ENCODE data around the gene CFAP119. TPM values are rescaled to one million over a fixed set of nuclear protein-coding genes. Genes with fewer than 3 reads are reported as not detected.

CFAP119 gene
- total RNA-seq, 1 donor from 2014 or later, result 5.2 TPM

DNA sequence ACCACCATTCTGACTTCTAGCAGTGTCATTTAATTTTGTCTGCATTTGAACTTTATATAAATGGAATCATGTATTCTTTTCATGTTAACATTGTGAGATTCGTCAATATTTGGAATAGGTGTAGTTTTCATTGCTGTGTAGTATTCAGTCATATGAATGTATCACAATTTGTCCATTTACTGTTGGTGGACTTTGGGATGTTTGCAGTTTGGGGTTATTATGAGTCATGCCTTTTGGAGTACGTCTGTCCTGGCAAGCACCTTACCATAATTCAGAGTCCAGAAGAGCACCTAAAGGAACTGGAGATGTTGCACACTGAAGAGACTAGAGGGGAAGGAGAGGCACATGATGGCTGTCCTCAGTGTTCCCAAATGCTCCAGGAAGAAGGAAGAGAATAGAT is 16.8 kb downstream of the CFAP119 start:
- no peaks in the 10 kb centered on the region for H3K9me3 Mint-ChIP-seq (ENCODE audit: unreplicated experiment)
- TF ChIP-seq, protein P1, sequence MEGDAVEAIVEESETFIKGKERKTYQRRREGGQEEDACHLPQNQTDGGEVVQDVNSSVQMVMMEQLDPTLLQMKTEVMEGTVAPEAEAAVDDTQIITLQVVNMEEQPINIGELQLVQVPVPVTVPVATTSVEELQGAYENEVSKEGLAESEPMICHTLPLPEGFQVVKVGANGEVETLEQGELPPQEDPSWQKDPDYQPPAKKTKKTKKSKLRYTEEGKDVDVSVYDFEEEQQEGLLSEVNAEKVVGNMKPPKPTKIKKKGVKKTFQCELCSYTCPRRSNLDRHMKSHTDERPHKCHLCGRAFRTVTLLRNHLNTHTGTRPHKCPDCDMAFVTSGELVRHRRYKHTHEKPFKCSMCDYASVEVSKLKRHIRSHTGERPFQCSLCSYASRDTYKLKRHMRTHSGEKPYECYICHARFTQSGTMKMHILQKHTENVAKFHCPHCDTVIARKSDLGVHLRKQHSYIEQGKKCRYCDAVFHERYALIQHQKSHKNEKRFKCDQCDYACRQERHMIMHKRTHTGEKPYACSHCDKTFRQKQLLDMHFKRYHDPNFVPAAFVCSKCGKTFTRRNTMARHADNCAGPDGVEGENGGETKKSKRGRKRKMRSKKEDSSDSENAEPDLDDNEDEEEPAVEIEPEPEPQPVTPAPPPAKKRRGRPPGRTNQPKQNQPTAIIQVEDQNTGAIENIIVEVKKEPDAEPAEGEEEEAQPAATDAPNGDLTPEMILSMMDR (IDR thresholded peaks at IDR 0.05; ENCODE audit: unreplicated experiment), result no peak
- H3K27me3 Mint-ChIP-seq (ENCODE audit: unreplicated experiment), result peaks cover 10% of the 10 kb centered on the region
- H3K4me1 Mint-ChIP-seq (ENCODE audit: unreplicated experiment), result peaks cover 12% of the 10 kb centered on the region
- no peak overlapping the region for H3K27ac Mint-ChIP-seq (ENCODE audit: unreplicated experiment)
- H3K4me3 Mint-ChIP-seq (ENCODE audit: unreplicated experiment), result peak overlapping the region; percentile 43
- peaks cover 39% of the 10 kb centered on the region for H3K36me3 Mint-ChIP-seq (ENCODE audit: low read depth, unreplicated experiment)
- no peak for DNase-seq (ENCODE audit: low spot score)

DNA sequence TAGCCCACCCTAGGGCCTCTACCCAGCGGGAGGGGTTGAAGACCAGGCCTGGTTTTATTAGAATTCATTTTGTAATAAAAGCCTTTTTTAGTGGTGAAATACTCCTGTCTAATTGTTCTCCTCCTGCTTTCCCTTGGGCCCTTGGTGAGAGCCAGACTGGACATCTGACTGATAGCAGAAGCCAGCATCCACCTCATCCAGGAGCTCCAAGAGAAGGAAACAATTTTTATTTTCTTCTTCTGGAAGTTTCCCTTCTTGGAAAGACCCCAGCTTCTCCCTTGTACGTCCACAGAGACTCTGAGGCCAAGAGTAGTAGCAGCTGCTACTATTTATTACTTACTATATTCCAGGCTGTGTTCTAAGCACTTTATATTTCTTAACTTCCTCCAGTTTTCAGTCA is 17.7 kb downstream of the CFAP119 start:
- Mint-ChIP-seq H3K4me1 (ENCODE audit: unreplicated experiment) (peaks cover 6% of the 10 kb centered on the region), H3K36me3 (ENCODE audit: low read depth, unreplicated experiment) (peaks cover 33% of the 10 kb centered on the region), H3K27me3 (ENCODE audit: unreplicated experiment) (peaks cover 9% of the 10 kb centered on the region), H3K27ac (ENCODE audit: unreplicated experiment) (no peak overlapping the region), H3K9me3 (ENCODE audit: unreplicated experiment) (no peaks in the 10 kb centered on the region), H3K4me3 (ENCODE audit: unreplicated experiment) (no peak overlapping the region)
- TF ChIP-seq, protein P1 (IDR thresholded peaks at IDR 0.05; ENCODE audit: unreplicated experiment), result no peak
- no peak for DNase-seq (ENCODE audit: low spot score)

DNA sequence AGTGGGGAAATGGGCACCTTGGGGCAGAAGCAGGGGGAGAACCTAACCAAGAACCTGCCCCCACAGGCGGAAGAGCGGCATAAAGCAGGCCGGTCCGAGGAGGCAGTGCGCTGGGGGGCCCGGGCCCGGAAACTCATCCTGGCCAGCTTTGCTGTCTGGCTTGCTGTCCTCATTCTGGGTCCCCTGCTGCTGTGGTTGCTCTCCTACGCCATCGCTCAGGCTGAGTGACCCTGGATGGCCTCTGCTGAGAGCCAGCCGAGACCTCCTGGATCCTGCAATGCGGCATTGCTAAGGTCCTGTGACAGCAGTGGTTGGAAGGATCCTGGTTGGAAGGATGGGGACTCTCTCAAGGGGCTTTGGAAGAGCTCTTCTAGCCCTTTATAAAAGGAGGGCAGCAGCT is 18.1 kb downstream of the CFAP119 start:
- peak overlapping the region; percentile 5 for H3K4me3 Mint-ChIP-seq (ENCODE audit: unreplicated experiment)
- peaks cover 3% of the 10 kb centered on the region for H3K4me1 Mint-ChIP-seq (ENCODE audit: unreplicated experiment)
- no peak for DNase-seq (ENCODE audit: low spot score)
- peak overlapping the region; percentile 15 for H3K27ac Mint-ChIP-seq (ENCODE audit: unreplicated experiment)
- TF ChIP-seq, protein P1 (IDR thresholded peaks at IDR 0.05; ENCODE audit: unreplicated experiment), result no peak
- peaks cover 32% of the 10 kb centered on the region for H3K36me3 Mint-ChIP-seq (ENCODE audit: low read depth, unreplicated experiment)
- no peaks in the 10 kb centered on the region for H3K9me3 Mint-ChIP-seq (ENCODE audit: unreplicated experiment)
- peaks cover 9% of the 10 kb centered on the region for H3K27me3 Mint-ChIP-seq (ENCODE audit: unreplicated experiment)

DNA sequence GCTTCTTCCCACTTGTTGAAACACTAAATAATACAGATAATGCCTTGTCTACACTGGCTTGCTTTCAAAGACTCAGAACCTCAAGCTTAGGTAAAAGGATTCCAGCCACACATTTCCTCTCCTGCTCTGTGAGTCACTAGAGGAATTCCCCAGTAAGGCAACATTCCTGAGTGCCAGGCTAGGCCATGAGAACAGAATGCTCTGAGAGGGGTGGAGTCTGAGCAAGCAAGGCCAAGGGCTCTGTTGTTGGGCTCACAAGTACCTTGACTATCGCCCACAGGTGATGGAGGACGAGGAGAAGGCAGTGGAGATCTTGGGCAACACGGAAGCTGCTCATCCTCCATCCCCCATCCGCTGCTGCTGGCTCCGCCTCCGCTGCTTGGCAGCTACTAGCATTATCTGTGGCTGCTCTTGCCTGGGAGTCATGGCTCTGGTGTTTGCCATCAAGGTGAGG is 20.4 kb downstream of the CFAP119 start:
- Mint-ChIP-seq H3K36me3 (ENCODE audit: low read depth, unreplicated experiment) (peaks cover 43% of the 10 kb centered on the region), H3K27ac (ENCODE audit: unreplicated experiment) (peak overlapping the region; percentile 65), H3K4me1 (ENCODE audit: unreplicated experiment) (peaks cover 7% of the 10 kb centered on the region), H3K27me3 (ENCODE audit: unreplicated experiment) (peaks cover 6% of the 10 kb centered on the region), H3K9me3 (ENCODE audit: unreplicated experiment) (no peaks in the 10 kb centered on the region), H3K4me3 (ENCODE audit: unreplicated experiment) (peak overlapping the region; percentile 26)
- TF ChIP-seq, protein P1 (IDR thresholded peaks at IDR 0.05; ENCODE audit: unreplicated experiment), result no peak
- no peak for DNase-seq (ENCODE audit: low spot score)

DNA sequence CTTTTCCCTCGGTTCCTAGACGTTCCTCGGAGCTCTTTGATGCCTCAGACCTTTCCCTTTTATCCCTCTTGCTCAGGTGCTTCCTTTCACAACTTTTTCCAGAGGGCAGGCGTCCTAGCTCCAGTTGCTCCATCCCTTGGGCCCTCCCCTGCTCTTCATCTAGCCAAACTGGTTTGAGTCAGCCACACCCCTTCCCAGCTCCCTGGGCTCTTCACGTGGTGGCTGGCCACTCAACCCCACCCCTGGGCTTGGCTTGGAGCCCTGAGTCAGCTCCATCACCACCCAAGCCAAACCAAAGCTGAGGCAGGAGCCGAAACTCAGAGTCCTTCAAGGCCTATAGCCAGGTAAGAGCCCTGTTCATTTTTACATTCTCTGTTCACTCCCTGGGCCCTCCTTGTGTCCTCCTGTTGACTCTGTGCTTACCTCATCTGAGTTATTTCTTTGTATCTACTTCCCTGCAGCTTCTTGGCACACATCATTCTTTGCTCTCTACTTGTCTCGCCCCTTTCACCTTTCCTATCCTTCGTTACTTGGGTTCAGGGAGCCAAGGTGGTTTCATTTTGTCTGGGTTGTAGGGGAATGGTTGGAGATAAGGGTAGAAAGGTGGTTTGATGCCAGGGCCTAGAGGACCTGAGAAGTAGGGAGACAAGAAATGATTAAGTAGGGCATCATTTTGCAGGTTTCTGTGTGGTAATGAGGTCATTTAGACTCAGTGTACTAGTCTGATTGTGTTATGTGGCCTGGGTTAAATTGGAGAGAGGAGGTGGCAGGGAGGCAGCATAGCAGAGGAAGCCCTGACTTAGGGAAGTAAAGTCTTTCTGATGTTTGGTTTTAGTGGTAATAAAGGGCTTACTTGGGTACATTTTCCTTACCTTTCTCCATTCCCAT is 21.3 kb downstream of the CFAP119 start:
- Mint-ChIP-seq H3K36me3 (ENCODE audit: low read depth, unreplicated experiment) (peaks cover 48% of the 10 kb centered on the region), H3K27me3 (ENCODE audit: unreplicated experiment) (peaks cover 6% of the 10 kb centered on the region), H3K9me3 (ENCODE audit: unreplicated experiment) (no peaks in the 10 kb centered on the region), H3K4me1 (ENCODE audit: unreplicated experiment) (peaks cover 15% of the 10 kb centered on the region), H3K4me3 (ENCODE audit: unreplicated experiment) (peak overlapping the region; percentile 31), H3K27ac (ENCODE audit: unreplicated experiment) (peak overlapping the region; percentile 59)
- TF ChIP-seq, protein P1 (IDR thresholded peaks at IDR 0.05; ENCODE audit: unreplicated experiment), result no peak
- DNase-seq (ENCODE audit: low spot score), result no peak
